Gastroesophageal sphincter (tissue), 4 donors: Measurements from ENCODE around the gene GNA14. TPM values are rescaled to one million over a fixed set of nuclear protein-coding genes. Genes with fewer than 3 reads are reported as not detected.

Experiments
- ATAC-seq: fragments of 150-250 bp; one replicate; pipeline ENCODE4 v1.9.1; 2016; ENCODE audit warnings: mild to moderate bottlenecking, moderate library complexity
- H3K27ac ChIP-seq, 4 donors: fragments of 200-600 bp; sonication (generic) in 3 of 4; 1 replicate in 3 of 4; 2 replicates in 1 of 4; pipeline ENCODE4 v1.5.1; 2016 to 2019
- H3K27me3 ChIP-seq: fragments of 200-600 bp; sonication (generic); one replicate; pipeline ENCODE4 v1.5.1; 2019
- H3K36me3 ChIP-seq, 2 donors: fragments of 200-600 bp; sonication (generic); one replicate each; pipeline ENCODE4 v1.5.1; 2019; ENCODE audit warnings: control low read depth in 1 of 2
- H3K4me1 ChIP-seq, 3 donors: fragments of 200-600 bp; sonication (generic); 1 replicate in 2 of 3; 2 replicates in 1 of 3; pipeline ENCODE4 v1.5.1; 2016 to 2019; ENCODE audit warnings: control low read depth in 2 of 3
- H3K4me3 ChIP-seq, 2 donors: fragments of 200-600 bp; sonication (generic); one replicate each; pipeline ENCODE4 v1.5.1; 2019; ENCODE audit warnings: mild to moderate bottlenecking in 1 of 2, moderate library complexity in 1 of 2
- H3K9me3 ChIP-seq, 3 donors: fragments of 200-600 bp; sonication (generic); one replicate each; pipeline ENCODE4 v1.5.1; 2017 to 2019; ENCODE audit warnings: control low read depth in 2 of 3
- EP300 ChIP-seq: sonication (generic); formaldehyde crosslinking; IDR thresholded peaks from one replicate; pipeline ENCODE4 v1.6.1; 2017; ENCODE audit warnings: antibody characterized with exemption, mild to moderate bottlenecking
- POLR2A ChIP-seq, 2 donors: fragments of 450-650 bp; IDR thresholded peaks; one replicate each; pipeline ENCODE4 v1.6.1; 2017; ENCODE audit warnings: antibody characterized with exemption in 2 of 2, mild to moderate bottlenecking in 2 of 2, moderate library complexity in 1 of 2
- POLR2AphosphoS5 ChIP-seq: sonication (generic); formaldehyde crosslinking; IDR thresholded peaks from one replicate; pipeline ENCODE4 v1.6.1; 2017; ENCODE audit warnings: antibody characterized with exemption
- WGBS, 2 donors: methylation state at CpG; one replicate each; pipeline ENCODE4 v1.1.5; 2018; ENCODE audit warnings: low coverage in 1 of 2; 5-methylcytosine and 5-hydroxymethylcytosine counted together
- total RNA-seq, 4 donors: library from RNA; depleted of rRNA; stranded (reverse); fragments of >200 nt; gene quantifications; one replicate each; pipeline ENCODE4 v1.1.0, GENCODE V29; 2016
- TF ChIP-seq, protein P1 (sequence below), 4 experiments: fragments of 200-600 bp in 2 of 4; fragments of 450-650 bp in 2 of 4; sonication (generic) in 1 of 4; IDR thresholded peaks; one replicate each; pipeline ENCODE4 v1.5.1; 2017 to 2019; ENCODE audit warnings: antibody characterized with exemption in 4 of 4, mild to moderate bottlenecking in 2 of 4, moderate library complexity in 2 of 4

Gene GNA14
- total RNA-seq, 4 donors from 2014 or later, result 3.9 to 6.4 (median 5.1) TPM

DNA sequence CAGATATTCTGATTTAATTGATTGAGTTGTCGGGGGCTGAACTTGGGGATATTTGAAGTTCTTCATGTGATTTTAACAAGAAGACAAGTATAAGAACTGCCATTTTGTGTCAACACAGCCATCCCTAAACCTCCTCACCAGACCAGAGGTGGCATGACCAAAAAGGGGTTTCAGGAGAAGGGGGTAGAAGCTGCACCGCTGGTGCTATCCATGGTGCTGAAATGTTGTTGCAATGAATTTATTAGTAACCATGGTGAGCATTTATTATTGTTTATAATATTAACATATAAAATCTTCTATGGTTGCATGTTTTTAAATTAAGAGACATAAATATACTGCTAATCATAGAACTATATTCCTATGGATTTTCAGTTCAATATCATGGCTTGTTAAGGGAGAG is 72.3 kb downstream of the GNA14 start:
- no peaks in the 10 kb centered on the region for H3K4me1 ChIP-seq
- H3K4me3 ChIP-seq, result no peak overlapping the region
- WGBS, 2 donors, result 41 to 59% methylated on average over 2 of the region's 2 CpGs
- ATAC-seq, result no peak
- H3K36me3 ChIP-seq, result no peaks in the 10 kb centered on the region
- H3K9me3 ChIP-seq, result no peaks in the 10 kb centered on the region
- TF ChIP-seq POLR2AphosphoS5 (no peak), EP300 (no peak), POLR2A (IDR thresholded peaks at IDR 0.05) (no peak)
- TF ChIP-seq, protein P1, sequence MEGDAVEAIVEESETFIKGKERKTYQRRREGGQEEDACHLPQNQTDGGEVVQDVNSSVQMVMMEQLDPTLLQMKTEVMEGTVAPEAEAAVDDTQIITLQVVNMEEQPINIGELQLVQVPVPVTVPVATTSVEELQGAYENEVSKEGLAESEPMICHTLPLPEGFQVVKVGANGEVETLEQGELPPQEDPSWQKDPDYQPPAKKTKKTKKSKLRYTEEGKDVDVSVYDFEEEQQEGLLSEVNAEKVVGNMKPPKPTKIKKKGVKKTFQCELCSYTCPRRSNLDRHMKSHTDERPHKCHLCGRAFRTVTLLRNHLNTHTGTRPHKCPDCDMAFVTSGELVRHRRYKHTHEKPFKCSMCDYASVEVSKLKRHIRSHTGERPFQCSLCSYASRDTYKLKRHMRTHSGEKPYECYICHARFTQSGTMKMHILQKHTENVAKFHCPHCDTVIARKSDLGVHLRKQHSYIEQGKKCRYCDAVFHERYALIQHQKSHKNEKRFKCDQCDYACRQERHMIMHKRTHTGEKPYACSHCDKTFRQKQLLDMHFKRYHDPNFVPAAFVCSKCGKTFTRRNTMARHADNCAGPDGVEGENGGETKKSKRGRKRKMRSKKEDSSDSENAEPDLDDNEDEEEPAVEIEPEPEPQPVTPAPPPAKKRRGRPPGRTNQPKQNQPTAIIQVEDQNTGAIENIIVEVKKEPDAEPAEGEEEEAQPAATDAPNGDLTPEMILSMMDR (IDR thresholded peaks at IDR 0.05), result no peak
- no peak overlapping the region for H3K27ac ChIP-seq
- H3K27me3 ChIP-seq, result no peaks in the 10 kb centered on the region

GRCh38 chr9:77569335-77569734 is 78.8 kb downstream of the GNA14 start:
- Histone ChIP-seq H3K27me3 (no peaks in the 10 kb centered on the region), H3K36me3 (no peaks in the 10 kb centered on the region), H3K9me3 (no peaks in the 10 kb centered on the region), H3K4me3 (no peak overlapping the region), H3K27ac (no peak overlapping the region), H3K4me1 (no peaks in the 10 kb centered on the region)
- TF ChIP-seq, protein P1 (IDR thresholded peaks at IDR 0.05), result no peak
- TF ChIP-seq POLR2AphosphoS5 (no peak), POLR2A (IDR thresholded peaks at IDR 0.05) (no peak), EP300 (no peak)
- WGBS, 2 donors, result 77 to 100% methylated on average over 1 to 4 of the region's 4 CpGs
- ATAC-seq, result no peak

DNA sequence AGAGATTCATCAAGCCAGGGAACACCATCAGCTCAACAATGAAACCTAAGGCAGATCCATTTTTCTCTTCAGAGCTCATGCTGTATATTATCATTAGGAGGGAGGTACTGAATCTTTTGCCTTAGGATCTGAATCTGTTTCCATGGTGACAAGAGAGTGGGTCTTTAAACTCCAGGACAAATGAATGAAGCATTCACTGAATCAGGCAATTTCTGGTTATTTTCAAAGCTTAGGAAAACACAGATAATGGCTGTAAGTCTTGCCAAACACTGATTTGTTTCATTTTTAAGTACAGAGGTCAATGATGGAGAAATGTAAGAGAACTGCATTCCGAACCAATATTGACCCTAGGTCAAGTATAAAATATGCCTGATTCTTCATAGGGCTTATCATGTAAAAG is 84.9 kb downstream of the GNA14 start:
- no peak for ATAC-seq
- H3K9me3 ChIP-seq, result no peaks in the 10 kb centered on the region

DNA sequence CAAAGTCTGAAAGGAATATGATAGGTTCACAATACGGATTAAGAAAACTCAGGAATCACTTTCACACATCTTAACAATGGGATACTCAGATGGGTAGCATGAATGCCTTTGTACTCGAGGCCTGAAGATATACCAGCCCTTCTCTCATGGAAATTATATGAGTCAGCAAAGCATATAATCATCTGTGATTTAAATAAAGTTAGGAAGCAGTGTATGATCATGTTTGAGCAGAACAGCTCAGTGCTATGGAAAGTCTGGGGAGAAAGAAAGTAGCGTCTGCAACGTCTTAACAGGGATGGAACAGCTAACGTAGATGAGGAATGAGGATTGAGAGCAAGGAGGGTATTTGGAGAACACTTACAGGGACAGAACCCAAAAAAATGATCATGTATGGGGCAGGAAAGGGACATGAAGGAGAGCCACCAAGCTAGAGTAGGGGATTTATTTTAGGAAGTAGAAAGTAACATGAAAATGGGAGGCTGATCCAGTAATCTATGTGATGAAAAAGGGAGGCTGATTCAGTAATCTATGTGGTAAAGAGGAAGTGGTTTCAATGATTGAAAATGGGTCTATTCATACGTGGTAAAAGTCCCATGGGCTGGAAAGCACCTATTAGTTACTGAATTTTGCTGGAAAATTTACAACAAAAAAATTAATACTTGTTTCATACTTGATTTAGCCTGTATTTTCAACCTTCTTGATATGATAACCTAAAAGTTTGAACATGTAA is 85.9 kb downstream of the GNA14 start:
- Histone ChIP-seq H3K27ac (no peak overlapping the region), H3K4me1 (no peaks in the 10 kb centered on the region), H3K4me3 (no peak overlapping the region), H3K27me3 (no peaks in the 10 kb centered on the region), H3K36me3 (no peaks in the 10 kb centered on the region), H3K9me3 (no peaks in the 10 kb centered on the region)
- TF ChIP-seq, protein P1 (IDR thresholded peaks at IDR 0.05), result no peak
- TF ChIP-seq EP300 (no peak), POLR2AphosphoS5 (no peak), POLR2A (IDR thresholded peaks at IDR 0.05) (no peak)
- ATAC-seq, result no peak
- 72 to 79% methylated on average over 3 to 6 of the region's 6 CpGs for WGBS, 2 donors

More for the DNA sequence above, 84.9 kb downstream of the GNA14 start:
- Histone ChIP-seq H3K27ac (no peak overlapping the region), H3K4me3 (no peak overlapping the region), H3K4me1 (no peaks in the 10 kb centered on the region), H3K36me3 (no peaks in the 10 kb centered on the region), H3K27me3 (no peaks in the 10 kb centered on the region)
- TF ChIP-seq, protein P1 (IDR thresholded peaks at IDR 0.05), result no peak
- no peak for TF ChIP-seq POLR2A (IDR thresholded peaks at IDR 0.05)
- no peak for TF ChIP-seq EP300
- TF ChIP-seq POLR2AphosphoS5, result no peak
- 31 to 42% methylated on average over 1 of the region's 1 CpG for WGBS, 2 donors

GRCh38 chr9:77561331-77562018 is 86.6 kb downstream of the GNA14 start:
- H3K27ac ChIP-seq, result no peak overlapping the region
- H3K27me3 ChIP-seq, result no peaks in the 10 kb centered on the region
- H3K4me3 ChIP-seq, result no peak overlapping the region
- no peaks in the 10 kb centered on the region for H3K9me3 ChIP-seq
- TF ChIP-seq POLR2A (IDR thresholded peaks at IDR 0.05) (no peak), EP300 (no peak), POLR2AphosphoS5 (no peak)
- TF ChIP-seq, protein P1 (IDR thresholded peaks at IDR 0.05), result no peak
- 74 to 91% methylated on average over 2 of the region's 2 CpGs for WGBS, 2 donors
- no peak for ATAC-seq
- H3K36me3 ChIP-seq, result no peaks in the 10 kb centered on the region
- no peaks in the 10 kb centered on the region for H3K4me1 ChIP-seq
